ENCODE data around the gene EIF3I.

The EIF3I gene

DNA sequence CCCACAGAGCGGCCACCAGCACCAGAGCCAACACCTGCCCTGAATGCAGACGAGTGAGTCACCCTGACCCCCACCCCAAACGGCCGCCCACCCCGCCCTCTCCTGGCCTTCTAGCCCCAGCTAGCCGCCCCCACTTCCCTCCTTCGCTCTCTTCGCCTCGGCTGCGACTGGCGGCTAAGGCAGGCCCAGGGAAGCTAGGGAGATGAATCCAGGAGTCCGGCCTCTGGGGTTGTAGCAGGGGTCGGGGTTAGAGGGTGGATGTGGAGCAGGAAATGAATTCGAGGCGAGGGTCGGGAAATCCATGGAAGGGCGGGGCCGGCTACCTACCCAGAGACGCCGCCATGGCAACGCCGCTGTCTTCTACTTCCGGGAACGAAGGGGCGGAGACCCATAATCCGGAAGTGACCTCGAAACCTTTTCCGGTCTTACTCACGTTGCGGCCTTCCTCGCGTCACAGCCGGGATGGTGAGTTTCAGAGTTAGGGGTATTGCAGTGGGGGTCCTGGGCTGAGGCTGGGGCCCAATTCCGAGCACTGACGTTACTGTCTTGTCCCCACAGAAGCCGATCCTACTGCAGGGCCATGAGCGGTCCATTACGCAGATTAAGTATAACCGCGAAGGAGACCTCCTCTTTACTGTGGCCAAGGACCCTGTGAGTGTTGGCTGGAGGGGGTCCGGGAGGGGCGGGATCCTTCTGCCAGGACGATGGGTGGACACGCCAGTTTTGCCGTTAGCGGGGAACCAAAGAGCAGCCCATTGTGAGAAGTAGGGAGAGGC is at the start of gene EIF3I, which contains the start of gene TMEM234:
Gene EIF3I (plus strand): TSS at position 428 of the 776 bp plus-strand sequence. CDS start 35 bp downstream, at position 463.
Gene TMEM234 (minus strand): TSS at position 374 of the 776 bp plus-strand sequence. CDS start 31 bp downstream, at position 343.
- peak; percentile 92 for DNase-seq

DNA sequence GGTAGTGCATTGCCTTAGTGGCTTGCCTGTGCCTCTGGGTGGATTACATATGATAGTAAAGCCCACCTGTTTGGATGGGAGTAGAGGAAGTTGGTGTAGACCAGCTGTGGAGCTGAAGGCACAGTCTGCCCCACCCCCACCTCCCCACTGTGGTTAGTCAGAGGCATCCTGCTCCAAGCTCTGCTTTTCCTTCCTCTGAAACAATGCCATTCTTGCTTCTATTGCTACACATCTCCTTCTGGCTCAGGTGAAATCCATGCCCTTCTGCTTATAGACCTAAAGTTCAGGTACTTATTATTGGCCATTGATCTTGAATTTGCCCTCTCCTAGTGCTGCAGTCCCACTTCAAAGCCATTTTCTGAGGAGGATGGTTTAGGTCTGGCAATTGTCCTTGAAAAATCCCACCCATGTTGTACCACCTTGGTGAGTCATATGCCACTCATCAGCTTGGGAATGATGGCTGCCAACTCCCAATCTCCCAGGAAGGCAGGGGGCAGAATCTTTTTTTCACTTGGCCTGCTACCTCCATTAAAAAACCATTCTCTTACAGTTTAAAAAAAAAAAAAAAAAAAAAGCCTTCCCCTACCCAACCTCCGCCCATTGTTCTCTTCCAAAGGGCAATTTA is 49.5 kb upstream of the EIF3I start:
- DNase-seq = no peak

DNA sequence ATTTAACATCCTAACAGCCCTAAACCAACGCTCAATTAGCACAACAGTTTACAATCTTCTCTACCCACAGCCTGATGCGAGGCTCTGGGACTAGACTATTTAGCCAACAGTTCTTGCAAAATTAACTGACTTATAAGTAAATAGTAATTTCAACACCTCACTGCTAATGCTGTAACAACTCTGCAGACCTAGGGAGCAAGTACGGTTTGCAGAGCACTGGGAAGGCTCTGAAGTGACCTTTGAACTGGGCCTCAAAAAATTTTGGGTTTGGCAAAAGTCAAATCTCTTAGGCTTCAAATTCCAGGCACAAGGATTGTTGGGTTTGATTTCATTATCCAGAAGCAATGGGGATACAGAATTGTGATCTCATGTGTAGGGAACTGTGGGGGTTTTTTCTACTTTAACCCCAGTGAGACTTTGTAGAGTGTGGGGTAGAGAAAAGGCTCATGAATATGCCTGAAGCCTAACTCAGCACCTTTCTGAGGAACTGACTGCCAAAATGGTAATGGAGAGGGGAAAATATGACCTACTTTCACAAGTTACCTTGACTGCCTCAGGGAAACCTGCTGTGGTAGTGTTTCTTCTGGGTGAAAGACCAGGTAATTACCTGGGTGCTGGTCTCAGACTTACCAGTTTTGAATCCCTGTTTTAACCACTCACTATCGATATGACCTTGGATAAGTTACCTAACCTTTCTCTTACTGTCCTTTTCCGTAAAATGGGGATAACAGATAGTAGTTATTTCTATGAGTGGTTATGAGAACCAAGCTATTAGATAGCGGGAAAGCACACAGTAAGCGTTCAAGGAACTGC is 43.6 kb upstream of the EIF3I start:
- no peak for DNase-seq

DNA sequence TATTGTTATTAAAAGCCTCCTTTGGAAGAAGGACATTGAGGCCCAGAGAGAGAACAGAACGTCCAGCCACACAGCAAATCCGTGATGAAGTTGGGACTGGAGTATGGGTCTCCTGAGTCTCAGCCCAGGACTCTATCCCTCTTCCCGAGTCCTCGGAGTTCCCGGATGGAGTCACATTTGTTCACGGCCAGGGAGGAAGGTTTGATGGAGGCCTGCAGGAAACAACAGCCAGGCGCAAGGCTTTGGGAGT is 43.1 kb upstream of the EIF3I start:
- DNase-seq = no peak

DNA sequence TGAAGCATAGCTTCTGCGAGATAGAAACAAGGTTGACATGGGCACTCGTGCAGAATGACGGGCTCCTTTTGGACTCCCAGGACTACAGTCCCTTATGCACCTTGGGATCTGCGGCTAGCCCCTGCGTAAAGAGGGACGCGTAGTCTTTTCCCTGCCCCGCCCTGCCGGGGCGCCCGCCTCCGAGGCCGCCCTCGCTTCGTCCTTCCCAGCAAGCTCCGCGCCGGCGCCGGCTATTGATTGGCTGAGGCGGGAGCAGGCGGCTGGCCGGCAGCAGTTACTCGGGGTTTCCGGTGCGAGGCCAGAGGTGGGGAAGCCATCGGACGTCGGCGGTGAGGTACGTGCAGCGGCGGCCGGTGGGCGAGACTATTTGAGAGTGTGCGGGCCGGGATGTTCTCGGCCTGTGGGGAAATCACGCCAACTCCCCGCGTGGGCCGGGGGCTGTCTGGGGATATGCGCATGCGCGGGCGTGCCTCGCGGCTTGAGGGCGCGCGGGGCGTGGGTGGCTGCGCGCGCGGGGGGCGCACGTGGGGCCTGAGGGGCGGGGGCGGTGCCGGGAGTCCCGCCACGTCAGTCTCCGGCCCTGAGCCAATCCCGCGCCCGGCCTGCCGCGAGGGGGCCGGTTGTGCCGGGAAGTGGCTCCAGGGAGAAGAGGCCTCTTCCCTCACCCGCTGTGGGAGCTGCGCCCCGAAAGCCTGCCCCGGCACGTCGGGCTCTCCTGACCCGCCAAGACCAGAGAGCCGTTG is 42.6 kb upstream of the EIF3I start, which contains the start of gene TXLNA:
Gene TXLNA (plus strand): TSS at position 233 of the 743 bp plus-strand sequence. CDS start 671 bp downstream, outside the sequence.
- peak; percentile 87 for DNase-seq

DNA sequence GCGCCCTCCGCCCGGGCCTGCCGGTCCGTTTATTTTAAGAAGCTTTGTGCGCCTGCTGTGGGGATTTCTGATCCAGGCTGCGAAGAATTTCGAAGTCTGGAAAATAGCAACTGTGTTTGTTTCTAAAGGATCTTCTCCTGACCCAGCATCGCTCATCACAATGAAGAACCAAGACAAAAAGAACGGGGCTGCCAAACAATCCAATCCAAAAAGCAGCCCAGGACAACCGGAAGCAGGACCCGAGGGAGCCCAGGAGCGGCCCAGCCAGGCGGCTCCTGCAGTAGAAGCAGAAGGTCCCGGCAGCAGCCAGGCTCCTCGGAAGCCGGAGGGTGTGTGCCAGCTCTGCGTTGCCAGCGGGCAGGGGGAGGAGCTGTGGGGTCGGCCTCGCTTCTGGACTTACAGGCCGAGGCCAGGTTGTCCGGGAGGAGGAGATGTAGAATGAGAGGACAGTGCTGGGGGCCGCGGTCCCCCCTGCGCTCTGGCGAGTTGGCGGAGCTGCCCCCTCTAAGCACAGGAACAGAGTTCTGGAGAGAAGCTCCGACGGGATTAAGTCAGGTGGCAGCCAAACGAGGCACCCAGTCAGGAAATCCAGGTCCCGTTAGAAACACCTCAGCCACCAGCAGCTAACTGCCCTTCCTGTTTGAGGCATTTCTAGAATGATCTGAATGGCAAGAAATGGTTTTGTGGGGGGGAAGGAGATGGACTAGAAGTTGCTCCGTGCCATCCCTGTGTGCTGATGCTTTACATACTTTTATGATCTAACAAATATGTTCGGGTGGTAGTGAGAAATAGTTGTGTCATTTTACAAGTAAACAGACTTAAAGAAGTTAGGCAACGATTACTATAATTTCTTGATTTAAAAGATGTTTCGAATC is 41.8 kb upstream of the EIF3I start:
- DNase-seq = peak; percentile 18

DNA sequence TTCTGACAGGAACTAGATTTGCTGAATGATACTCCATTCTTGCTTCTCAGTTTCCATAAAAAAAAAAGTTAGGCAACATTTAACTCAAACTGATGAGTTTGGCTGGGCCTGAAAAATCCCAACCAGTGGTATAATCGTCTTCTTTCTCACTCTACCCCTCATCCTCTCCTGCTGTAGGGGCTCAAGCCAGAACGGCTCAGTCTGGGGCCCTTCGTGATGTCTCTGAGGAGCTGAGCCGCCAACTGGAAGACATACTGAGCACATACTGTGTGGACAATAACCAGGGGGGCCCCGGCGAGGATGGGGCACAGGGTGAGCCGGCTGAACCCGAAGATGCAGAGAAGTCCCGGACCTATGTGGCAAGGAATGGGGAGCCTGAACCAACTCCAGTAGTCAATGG is 41.1 kb upstream of the EIF3I start:
- no peak for DNase-seq

DNA sequence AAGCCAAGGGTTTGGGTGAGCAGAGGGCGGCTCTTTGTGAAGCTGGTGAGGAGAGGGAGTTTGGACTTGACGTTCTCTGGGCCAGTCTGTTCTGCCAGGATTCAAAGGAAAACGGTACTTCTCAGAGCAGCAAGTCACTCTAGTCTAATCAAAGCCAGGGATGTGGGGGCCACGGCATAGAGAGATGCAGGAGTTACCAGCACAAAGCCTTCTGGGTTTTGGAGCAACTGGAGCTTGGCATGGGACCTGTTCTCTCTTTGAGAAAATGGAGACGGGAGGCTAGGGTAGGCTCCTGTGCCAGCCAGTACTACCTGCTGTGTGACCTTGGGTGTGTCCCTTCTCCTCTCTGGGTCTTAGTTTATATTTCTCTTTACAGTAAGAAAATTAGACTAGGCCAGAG is 40.6 kb upstream of the EIF3I start:
- DNase-seq = no peak

DNA sequence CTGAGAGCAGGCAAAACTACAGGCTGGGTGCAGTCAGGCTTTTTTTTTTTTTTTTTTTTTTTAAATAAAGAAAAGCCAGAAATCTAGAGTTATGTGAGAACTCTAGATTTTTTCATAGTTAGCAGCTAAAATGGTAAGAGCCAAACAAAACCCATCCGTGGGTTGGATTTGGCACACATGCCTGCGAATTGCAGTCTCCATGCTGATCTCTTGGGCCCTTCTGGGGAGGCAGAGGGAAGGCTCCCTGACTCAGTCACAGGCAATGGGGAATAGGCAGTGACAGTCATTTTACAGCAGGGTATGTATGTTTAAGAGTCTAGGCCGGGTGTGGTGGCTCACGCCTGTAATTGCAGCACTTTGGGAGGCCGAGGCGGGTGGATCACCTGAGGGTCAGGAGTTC is 40.1 kb upstream of the EIF3I start:
- DNase-seq = no peak

DNA sequence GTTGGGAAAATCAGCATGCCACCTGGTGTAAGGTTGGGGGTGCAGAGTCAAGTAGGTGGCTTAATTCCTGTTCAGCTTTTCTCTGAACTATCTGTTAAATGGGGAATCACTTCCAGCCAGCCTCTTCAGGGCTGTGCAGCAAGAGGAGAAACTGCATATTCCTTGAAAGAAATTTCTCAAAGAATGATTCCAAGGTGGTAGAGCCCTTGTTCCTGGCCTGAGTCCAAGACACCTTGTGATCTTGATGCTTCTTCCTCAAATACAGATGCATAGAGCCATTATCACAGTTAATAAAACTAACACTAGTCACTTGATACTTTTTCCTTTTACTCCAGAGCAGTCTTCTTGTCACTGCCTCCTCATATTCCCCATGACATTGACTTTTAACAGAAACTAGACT is 37.6 kb upstream of the EIF3I start:
- DNase-seq = no peak

DNA sequence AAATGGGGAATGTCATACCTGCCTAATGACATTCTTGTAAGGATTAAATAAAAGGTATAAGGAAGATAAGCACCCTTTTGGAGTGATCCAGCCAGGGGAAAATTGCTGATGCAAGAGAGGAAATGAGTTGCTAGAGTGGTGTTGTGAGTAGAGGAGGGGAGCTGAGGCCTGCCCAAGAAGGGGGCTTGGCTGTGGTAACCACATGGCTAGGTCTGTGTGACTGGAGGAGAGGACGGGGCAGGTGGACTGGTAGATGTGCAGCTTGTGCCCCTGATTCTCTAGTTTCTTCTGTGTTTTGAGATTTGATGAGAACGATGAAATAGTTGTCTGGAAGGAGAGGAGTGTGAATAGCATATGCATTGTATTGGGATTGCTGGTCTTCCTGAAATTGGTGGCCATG is 36.1 kb upstream of the EIF3I start:
- no peak for DNase-seq

DNA sequence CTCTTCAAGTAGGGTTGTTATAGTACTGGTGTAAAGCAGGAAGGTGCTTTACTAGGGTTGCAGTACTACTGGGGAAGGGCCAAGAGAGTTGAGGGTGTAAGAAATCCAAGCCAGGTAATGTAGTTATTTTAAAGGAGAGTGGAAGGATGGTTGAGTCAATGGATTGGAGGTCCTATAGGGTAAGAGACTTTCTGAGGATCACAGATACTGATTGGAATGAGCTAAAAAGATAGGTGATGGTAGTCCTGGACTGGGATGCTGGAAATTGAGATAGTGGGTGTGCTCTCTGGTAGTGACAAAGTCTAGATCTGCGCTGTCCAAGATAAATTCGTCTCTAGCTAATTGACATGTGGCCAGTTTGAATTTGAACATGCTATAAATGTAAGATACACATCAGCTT is 35.7 kb upstream of the EIF3I start:
- no peak for DNase-seq

DNA sequence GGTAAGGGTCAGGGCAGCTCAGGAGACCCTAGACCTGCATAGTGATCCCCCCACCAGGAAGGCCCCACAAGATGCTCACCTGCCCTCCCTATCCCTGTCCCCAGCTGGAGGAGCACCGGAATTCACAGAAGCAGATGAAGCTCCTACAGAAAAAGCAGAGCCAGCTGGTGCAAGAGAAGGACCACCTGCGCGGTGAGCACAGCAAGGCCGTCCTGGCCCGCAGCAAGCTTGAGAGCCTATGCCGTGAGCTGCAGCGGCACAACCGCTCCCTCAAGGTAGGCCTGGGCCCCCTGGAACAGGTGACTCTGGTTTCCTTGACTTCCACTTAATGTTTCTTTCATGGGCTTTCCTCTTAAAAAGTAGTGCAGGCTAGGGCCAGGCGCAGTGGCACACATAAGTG is 34.4 kb upstream of the EIF3I start:
- DNase-seq = no peak

DNA sequence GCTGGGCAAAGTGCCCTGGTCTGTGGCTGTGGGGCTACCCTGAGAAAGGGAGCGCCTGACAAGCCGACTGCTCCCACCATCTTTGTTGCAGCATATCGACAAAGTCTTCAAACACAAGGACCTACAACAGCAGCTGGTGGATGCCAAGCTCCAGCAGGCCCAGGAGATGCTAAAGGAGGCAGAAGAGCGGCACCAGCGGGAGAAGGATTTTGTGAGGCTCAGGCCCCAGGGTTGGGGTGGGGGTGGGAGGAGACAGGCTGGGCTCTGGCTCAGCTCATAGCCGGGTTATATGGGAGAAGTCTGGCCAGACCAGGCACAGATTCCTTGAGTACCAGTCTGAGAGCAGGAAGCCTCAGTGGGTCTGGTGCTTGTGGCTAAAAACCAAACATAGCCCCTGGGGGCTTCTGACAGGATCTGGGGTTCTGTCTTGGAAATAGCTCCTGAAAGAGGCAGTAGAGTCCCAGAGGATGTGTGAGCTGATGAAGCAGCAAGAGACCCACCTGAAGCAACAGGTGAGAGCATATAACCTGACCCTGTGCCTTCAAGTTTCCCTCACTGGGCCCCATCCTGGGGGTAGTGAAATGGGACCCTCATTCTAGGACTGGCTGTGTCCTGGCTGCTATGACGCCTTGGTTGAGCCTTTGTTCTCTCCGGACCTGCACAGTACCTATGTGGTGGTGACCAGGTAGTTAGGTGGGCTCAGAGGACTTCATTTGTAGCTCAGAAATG is 29.8 kb upstream of the EIF3I start:
- DNase-seq = no peak

DNA sequence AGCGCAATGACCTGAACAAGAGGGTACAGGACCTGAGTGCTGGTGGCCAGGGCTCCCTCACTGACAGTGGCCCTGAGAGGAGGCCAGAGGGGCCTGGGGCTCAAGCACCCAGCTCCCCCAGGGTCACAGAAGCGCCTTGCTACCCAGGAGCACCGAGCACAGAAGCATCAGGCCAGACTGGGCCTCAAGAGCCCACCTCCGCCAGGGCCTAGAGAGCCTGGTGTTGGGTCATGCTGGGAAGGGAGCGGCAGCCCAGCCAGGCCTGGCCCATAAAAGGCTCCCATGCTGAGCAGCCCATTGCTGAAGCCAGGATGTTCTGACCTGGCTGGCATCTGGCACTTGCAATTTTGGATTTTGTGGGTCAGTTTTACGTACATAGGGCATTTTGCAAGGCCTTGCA is 27.2 kb upstream of the EIF3I start:
- DNase-seq = no peak

DNA sequence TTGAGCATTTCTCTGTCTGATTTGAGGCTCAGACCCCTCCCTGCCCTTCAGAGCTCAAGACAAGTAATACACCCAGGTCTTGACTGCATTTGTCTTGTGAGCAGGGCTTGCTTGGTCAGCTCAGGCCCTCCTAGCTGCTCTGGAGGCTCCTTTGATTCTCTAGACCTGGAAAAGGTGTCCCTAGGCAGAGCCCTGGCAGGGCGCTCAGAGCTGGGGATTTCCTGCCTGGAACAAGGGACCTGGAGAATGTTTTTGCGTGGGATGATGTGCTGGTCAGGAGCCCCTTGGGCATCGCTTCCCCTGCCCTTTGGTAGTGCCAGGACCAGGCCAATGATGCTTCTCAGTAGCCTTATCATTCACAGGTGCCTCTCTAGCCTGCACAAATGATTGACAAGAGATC is 26.7 kb upstream of the EIF3I start:
- DNase-seq = no peak

DNA sequence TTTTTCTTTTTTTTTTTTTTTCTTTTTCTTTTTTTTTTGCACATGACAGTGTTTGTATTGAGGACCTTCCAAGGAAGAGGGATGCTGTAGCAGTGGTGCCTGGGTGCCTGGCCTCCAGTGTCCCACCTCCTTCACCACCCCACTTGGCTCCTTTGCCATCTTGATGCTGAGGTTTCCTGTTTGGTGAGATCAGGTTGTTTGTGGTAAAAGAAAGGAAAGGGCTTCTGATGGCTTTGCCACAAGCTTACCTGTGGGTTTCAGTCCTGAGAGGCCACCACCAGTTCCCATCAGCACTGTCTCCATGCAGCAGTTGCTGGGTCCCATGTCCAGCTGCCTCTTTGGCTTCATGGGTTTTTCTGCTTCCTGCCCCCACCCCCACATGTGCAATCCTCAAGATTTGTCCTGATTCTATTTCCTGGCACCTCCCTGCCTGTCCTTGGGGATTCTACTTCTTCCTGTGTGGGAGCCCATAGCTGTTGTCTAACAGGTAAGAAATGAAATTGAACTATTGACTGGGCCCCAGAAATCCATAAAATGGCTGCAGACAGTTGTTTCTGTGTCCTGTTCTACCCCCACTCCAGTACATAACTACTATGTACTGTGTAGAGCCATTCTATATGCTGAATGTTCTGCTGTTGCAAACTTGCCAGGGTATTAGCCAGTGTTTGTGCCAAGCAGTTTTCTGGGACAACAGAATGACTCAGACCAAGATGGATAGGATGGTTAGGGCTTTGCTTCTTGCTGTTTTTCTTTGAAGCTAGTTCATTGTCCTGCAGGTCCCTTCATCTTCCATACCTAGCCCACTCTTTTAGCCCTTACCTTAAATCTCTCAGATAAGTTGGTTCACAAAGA is 26.0 kb upstream of the EIF3I start:
- no peak for DNase-seq

DNA sequence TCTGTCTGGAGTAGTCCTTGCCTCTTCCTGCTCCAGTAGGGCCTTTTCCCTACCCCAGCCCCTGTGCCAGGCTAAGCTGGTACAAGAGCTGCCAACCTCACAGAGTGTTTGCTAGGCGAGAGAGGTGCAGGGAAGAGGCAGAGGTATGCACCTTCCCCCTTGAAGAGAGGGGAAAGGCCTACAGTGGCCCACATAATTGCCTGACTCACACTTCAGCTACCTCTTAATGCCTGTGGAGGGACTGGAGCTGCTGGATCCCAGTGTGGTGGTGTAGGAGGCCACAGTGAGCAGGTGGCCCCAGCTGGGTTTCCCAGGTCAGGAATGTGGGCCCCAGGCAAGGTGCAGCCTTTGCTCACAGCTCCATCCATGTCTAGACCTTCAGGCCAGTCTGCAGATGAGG is 25.1 kb upstream of the EIF3I start:
- DNase-seq = no peak

DNA sequence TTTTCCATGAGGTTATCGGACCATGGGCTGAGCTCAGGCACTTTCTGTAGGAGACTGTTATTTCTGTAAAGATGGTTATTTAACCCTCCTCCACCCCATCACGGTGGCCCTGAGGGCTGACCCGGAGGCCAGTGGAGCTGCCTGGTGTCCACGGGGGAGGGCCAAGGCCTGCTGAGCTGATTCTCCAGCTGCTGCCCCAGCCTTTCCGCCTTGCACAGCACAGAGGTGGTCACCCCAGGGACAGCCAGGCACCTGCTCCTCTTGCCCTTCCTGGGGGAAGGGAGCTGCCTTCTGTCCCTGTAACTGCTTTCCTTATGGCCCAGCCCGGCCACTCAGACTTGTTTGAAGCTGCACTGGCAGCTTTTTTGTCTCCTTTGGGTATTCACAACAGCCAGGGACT is 24.4 kb upstream of the EIF3I start:
- no peak for DNase-seq
